Endothelial cell of umbilical vein (primary cell): Measurements from ENCODE around the gene FUT9. TPM values are rescaled to one million over a fixed set of nuclear protein-coding genes. Genes with fewer than 3 reads are reported as not detected.

ENCODE experiments used
- BruUV-seq: library from RNA; stranded (reverse); fragments of 400-500 nt; replicated peaks from 2 replicates; lab custom pipeline; 2021; lab: Mats Ljungman, UMichigan
- CTCF ChIA-PET: fragments of 300-600, 350-600 bp; sonication (Branson Sonifier 250); formaldehyde crosslinking; loops from one replicate; lab custom pipeline; 2021; ENCODE audit warnings: antibody characterized with exemption, inconsistent platforms; lab: Charles Lee
- POLR2A ChIA-PET: fragments of 300-600, 350-600 bp; sonication (Branson Sonifier 250); formaldehyde crosslinking; loops from one replicate; lab custom pipeline; 2021; ENCODE audit warnings: antibody characterized with exemption, inconsistent platforms; lab: Charles Lee
- DNase-seq: peaks from one replicate; pipeline ENCODE4 v3.0.0-alpha.2; 2011; ENCODE audit warnings: low read depth, low spot score
- FAIRE-seq: peaks from 2 replicates; lab custom pipeline; 2011; peaks lifted over from hg19 to GRCh38; lab: Jason Lieb, UNC
- H2AFZ ChIP-seq: 2 replicates; pipeline ENCODE4 v1.6.0; 2012; ENCODE audit warnings: low read depth, low read length, control low read depth, inconsistent platforms
- H3K27ac ChIP-seq: 2 replicates; pipeline ENCODE4 v1.5.1; 2011; ENCODE audit warnings: low read depth, mild to moderate bottlenecking, control low read depth, low read length, moderate library complexity; ENCODE audit not compliant: insufficient read depth
- H3K27me3 ChIP-seq, 2 experiments: 2 replicates each; pipeline versions ENCODE4 v1.6.0 to v1.6.1; 2011; ENCODE audit warnings: low read length in 2 of 2, mixed read lengths in 1 of 2; ENCODE audit not compliant: control insufficient read depth in 2 of 2, insufficient read depth in 2 of 2
- H3K36me3 ChIP-seq, 2 experiments: 2 replicates in 1 of 2; 3 replicates in 1 of 2; pipeline ENCODE4 v1.5.1; 2011; ENCODE audit warnings: low read length in 2 of 2, mild to moderate bottlenecking in 1 of 2, moderate library complexity in 1 of 2; ENCODE audit not compliant: control insufficient read depth in 2 of 2, insufficient read depth in 2 of 2; ENCODE audit errors: extremely low read depth in 1 of 2
- H3K4me1 ChIP-seq: 3 replicates; pipeline ENCODE4 v1.5.1; 2011; ENCODE audit warnings: mild to moderate bottlenecking, low read length; ENCODE audit not compliant: control insufficient read depth, insufficient read depth; ENCODE audit errors: extremely low read depth
- H3K4me2 ChIP-seq: 2 replicates; pipeline ENCODE4 v1.6.1; 2011; ENCODE audit warnings: low read length, control low read depth, mixed read lengths; ENCODE audit not compliant: insufficient read depth
- H3K4me3 ChIP-seq, 3 experiments: fragments of 200-600 bp in 1 of 3; sonication (generic), shearing (Covaris generic) in 1 of 3; replicated peaks in 1 of 3; 2 replicates each; pipeline ENCODE4 v1.5.1; 2011 to 2016; ENCODE audit warnings: control low read depth in 3 of 3, low read length in 3 of 3, mild to moderate bottlenecking in 2 of 3, inconsistent platforms in 1 of 3, low read depth in 1 of 3, moderate library complexity in 1 of 3; ENCODE audit not compliant: insufficient read depth in 1 of 3
- H3K79me2 ChIP-seq: 2 replicates; pipeline ENCODE4 v1.6.0; 2012; ENCODE audit warnings: low read length, inconsistent platforms; ENCODE audit not compliant: control insufficient read depth, insufficient read depth
- H3K9ac ChIP-seq: replicated peaks from 2 replicates; pipeline ENCODE3; 2011; ENCODE audit warnings: low read length, control low read depth; ENCODE audit not compliant: insufficient read depth; ENCODE audit errors: extremely low read depth
- H3K9me1 ChIP-seq: replicated peaks from 3 replicates; pipeline ENCODE4 v1.6.0; 2011; ENCODE audit warnings: mild to moderate bottlenecking, low read length; ENCODE audit not compliant: control insufficient read depth, insufficient read depth; ENCODE audit errors: extremely low read depth
- H3K9me3 ChIP-seq: replicated peaks from 2 replicates; pipeline ENCODE4 v1.5.1; 2012; ENCODE audit warnings: low read length, inconsistent platforms; ENCODE audit not compliant: control insufficient read depth, insufficient read depth
- H4K20me1 ChIP-seq: replicated peaks from 2 replicates; pipeline ENCODE3; 2011; ENCODE audit warnings: mild to moderate bottlenecking, low read length; ENCODE audit not compliant: control insufficient read depth, insufficient read depth; ENCODE audit errors: extremely low read depth
- CTCF ChIP-seq, 2 donors: IDR thresholded peaks; 1 replicate in 1 of 2; 2 replicates in 1 of 2; pipeline ENCODE4 v1.5.1; 2011; ENCODE audit warnings: low read length in 2 of 2, mild to moderate bottlenecking in 2 of 2, moderate library complexity in 2 of 2, control low read depth in 1 of 2, inconsistent platforms in 1 of 2, low read depth in 1 of 2; ENCODE audit not compliant: insufficient read depth in 1 of 2; ENCODE audit errors: extremely low read depth in 1 of 2
- EZH2 ChIP-seq: IDR thresholded peaks from 2 replicates; pipeline ENCODE4 v1.6.1; 2012; ENCODE audit warnings: borderline replicate concordance, low read depth, mild to moderate bottlenecking, moderate library complexity, low read length, inconsistent platforms; ENCODE audit not compliant: severe bottlenecking
- FOS ChIP-seq: IDR thresholded peaks from 2 replicates; pipeline ENCODE4 v1.6.1; 2011; ENCODE audit warnings: mild to moderate bottlenecking, low read length, moderate library complexity, borderline replicate concordance; ENCODE audit not compliant: insufficient read depth
- GATA2 ChIP-seq: IDR thresholded peaks from 2 replicates; pipeline ENCODE4 v1.7.0; 2011; ENCODE audit warnings: low read depth, mild to moderate bottlenecking, moderate library complexity, mixed read lengths, low read length; ENCODE audit not compliant: insufficient read length, insufficient read depth
- JUN ChIP-seq: IDR thresholded peaks from 2 replicates; pipeline ENCODE4 v1.6.1; 2011; ENCODE audit warnings: borderline replicate concordance, low read depth; ENCODE audit not compliant: insufficient read length, insufficient read depth
- MAX ChIP-seq: IDR thresholded peaks from 2 replicates; pipeline ENCODE4 v1.6.1; 2011; ENCODE audit not compliant: insufficient read depth, insufficient read length
- MYC ChIP-seq: IDR thresholded peaks from one replicate; pipeline ENCODE4 v1.6.1; 2011; ENCODE audit warnings: mild to moderate bottlenecking, low read depth, low read length
- POLR2A ChIP-seq: IDR thresholded peaks from 2 replicates; pipeline ENCODE4 v1.6.1; 2012; ENCODE audit warnings: low read depth, mild to moderate bottlenecking, control low read depth, low read length
- POLR2AphosphoS5 ChIP-seq: IDR thresholded peaks from 2 replicates; pipeline ENCODE4 v1.6.1; 2012; ENCODE audit warnings: low read depth, mild to moderate bottlenecking, control low read depth, low read length, moderate library complexity; ENCODE audit not compliant: insufficient read depth
- dilution Hi-C: fragments of 300-500 bp; cut with MboI; formaldehyde crosslinking; loops from one replicate; pipeline ENCODE4 v1.15.0; 2019; ENCODE audit warnings: low sequenced_read_pairs; ENCODE audit not compliant: extremely low pct_ligation_motif_present
- intact Hi-C: fragments of 100-400 bp; cut with micrococcal nuclease; formaldehyde crosslinking; loops from one replicate; pipeline ENCODE4 v1.10.0; 2022
- polyA plus RNA-seq, 4 experiments: library from polyadenylated mRNA; depleted of rRNA in 3 of 4; stranded (reverse) in 3 of 4; unstranded in 1 of 4; fragments of >200 nt; gene quantifications; 2 replicates each; pipeline versions ENCODE4 v1.2.1 to v1.2.3, GENCODE V29; 2011 to 2012; ENCODE audit warnings: missing spikeins in 1 of 4
- total RNA-seq: library from RNA; stranded (reverse); gene quantifications from 2 replicates; pipeline ENCODE4 v1.2.3, GENCODE V29; 2021

The FUT9 gene
- total and polyA plus RNA-seq, 2 donors (not counting 3 experiments of a cell fraction or from before 2014, with no cell fraction given): not detected

- Histone ChIP-seq H3K9ac (no peak overlapping the region), H3K79me2 (no peaks in the 10 kb centered on the region), H3K4me1 (no peaks in the 10 kb centered on the region), H4K20me1 (no peaks in the 10 kb centered on the region), H3K9me3 (peaks cover 2% of the 10 kb centered on the region), H2AFZ (no peak overlapping the region), H3K36me3 (no peaks in the 10 kb centered on the region), H3K27me3 (no peaks in the 10 kb centered on the region), H3K9me1 (no peaks in the 10 kb centered on the region), H3K4me2 (no peak overlapping the region), H3K27ac (no peak overlapping the region), H3K4me3 (no peak overlapping the region)
- dilution Hi-C loops (no loop called here), intact Hi-C loops (no loop called here)
- DNase-seq: no peak
- no peak for FAIRE-seq
- ChIA-PET CTCF (no interaction called here), POLR2A (no interaction called here)
- BruUV-seq: no TSS peak
- TF ChIP-seq MAX (no peak), GATA2 (no peak), MYC (no peak), JUN (no peak), FOS (no peak), POLR2AphosphoS5 (no peak), EZH2 (no peak), POLR2A (no peak), CTCF (IDR thresholded peaks at IDR 0.05; ENCODE audit: extremely low read depth in 1 of 2, insufficient read depth in 1 of 2, low read depth in 1 of 2, low read length in 2 of 2) (no peak)
Observed at GRCh38 chr6:96162711-96163120, 146.9 kb downstream of the FUT9 start.
